ENCODE data around the gene MAPKAPK3.
A peak's percentile ranks its signal among the peaks of the same experiment; 100 is the strongest.

Gene MAPKAPK3

GRCh38 chr3:50617096-50617791 is at the start of gene MAPKAPK3:
MAPKAPK3 (plus strand) TSS chr3:50617151; CDS start chr3:50617566, 415 bp downstream.
- DNase-seq (ENCODE audit: low read depth in 1 of 2, low spot score in 1 of 2), result no peak

GRCh38 chr3:50567386-50568167 is 49.4 kb upstream of the MAPKAPK3 start, which contains the start of gene C3orf18:
C3orf18 (minus strand) TSS chr3:50567747; CDS start chr3:50565699, 2,048 bp downstream.
- DNase-seq (ENCODE audit: low read depth in 1 of 2, low spot score in 1 of 2), result peak; percentile 83 to 92

GRCh38 chr3:50568947-50569749 is 47.8 kb upstream of the MAPKAPK3 start, which contains the start of gene HEMK1:
HEMK1 (plus strand) TSS chr3:50569522; CDS start chr3:50571105, 1,583 bp downstream.
- peak; percentile 86 to 93 for DNase-seq (ENCODE audit: low read depth in 1 of 2, low spot score in 1 of 2)

- DNase-seq (ENCODE audit: low read depth in 1 of 2, low spot score in 1 of 2), result no peak
Observed at GRCh38 chr3:50570508-50571279, 46.3 kb upstream of the MAPKAPK3 start.

- DNase-seq (ENCODE audit: low read depth in 1 of 2, low spot score in 1 of 2), result no peak
Observed at GRCh38 chr3:50571486-50571885, 45.5 kb upstream of the MAPKAPK3 start.

GRCh38 chr3:50572158-50572557 is 44.8 kb upstream of the MAPKAPK3 start:
- peak; percentile 65 to 85 for DNase-seq (ENCODE audit: low read depth in 1 of 2, low spot score in 1 of 2)

- DNase-seq (ENCODE audit: low read depth in 1 of 2, low spot score in 1 of 2), result peak in 1 of 2 donors; percentile 30
Observed at GRCh38 chr3:50572801-50573371, 44.1 kb upstream of the MAPKAPK3 start.

GRCh38 chr3:50573566-50574443 is 43.1 kb upstream of the MAPKAPK3 start:
- DNase-seq (ENCODE audit: low read depth in 1 of 2, low spot score in 1 of 2), result peak; percentile 44 to 71

GRCh38 chr3:50574444-50574831 is 42.5 kb upstream of the MAPKAPK3 start:
- DNase-seq (ENCODE audit: low read depth in 1 of 2, low spot score in 1 of 2), result no peak

GRCh38 chr3:50575372-50575771 is 41.6 kb upstream of the MAPKAPK3 start:
- DNase-seq (ENCODE audit: low read depth in 1 of 2, low spot score in 1 of 2), result no peak

- DNase-seq (ENCODE audit: low read depth in 1 of 2, low spot score in 1 of 2), result no peak
Observed at GRCh38 chr3:50577348-50577747, 39.6 kb upstream of the MAPKAPK3 start.

- DNase-seq (ENCODE audit: low read depth in 1 of 2, low spot score in 1 of 2), result no peak
Observed at GRCh38 chr3:50580683-50581458, 36.1 kb upstream of the MAPKAPK3 start.

- no peak for DNase-seq (ENCODE audit: low read depth in 1 of 2, low spot score in 1 of 2)
Observed at GRCh38 chr3:50581459-50581842, 35.5 kb upstream of the MAPKAPK3 start.

- no peak for DNase-seq (ENCODE audit: low read depth in 1 of 2, low spot score in 1 of 2)
Observed at GRCh38 chr3:50582083-50582482, 34.9 kb upstream of the MAPKAPK3 start.

- DNase-seq (ENCODE audit: low read depth in 1 of 2, low spot score in 1 of 2), result no peak
Observed at GRCh38 chr3:50583897-50584296, 33.1 kb upstream of the MAPKAPK3 start.

- DNase-seq (ENCODE audit: low read depth in 1 of 2, low spot score in 1 of 2), result no peak
Observed at GRCh38 chr3:50584391-50584790, 32.6 kb upstream of the MAPKAPK3 start.

GRCh38 chr3:50585919-50586762 is 30.8 kb upstream of the MAPKAPK3 start:
- no peak for DNase-seq (ENCODE audit: low read depth in 1 of 2, low spot score in 1 of 2)

- DNase-seq (ENCODE audit: low read depth in 1 of 2, low spot score in 1 of 2), result no peak
Observed at GRCh38 chr3:50586763-50587070, 30.2 kb upstream of the MAPKAPK3 start.
